Stimulated activated CD4-positive, alpha-beta T cell treated with anti-CD3 and anti-CD28 coated beads, Interleukin-12 subunit alpha, Interleukin-12 subunit beta, amount 100 ng/mL, for 4 hours (primary cell): Measurements from ENCODE around the gene CCDC88C.
"Not testable (repeated sequence)": the region's sequence is repeated elsewhere in the genome, so short reads cannot be mapped to it uniquely, and the experiment has no call there.

Experiments used
- DNase-seq: peaks from one replicate; pipeline ENCODE4 v3.0.0-alpha.2; 2020

Gene CCDC88C, protein sequence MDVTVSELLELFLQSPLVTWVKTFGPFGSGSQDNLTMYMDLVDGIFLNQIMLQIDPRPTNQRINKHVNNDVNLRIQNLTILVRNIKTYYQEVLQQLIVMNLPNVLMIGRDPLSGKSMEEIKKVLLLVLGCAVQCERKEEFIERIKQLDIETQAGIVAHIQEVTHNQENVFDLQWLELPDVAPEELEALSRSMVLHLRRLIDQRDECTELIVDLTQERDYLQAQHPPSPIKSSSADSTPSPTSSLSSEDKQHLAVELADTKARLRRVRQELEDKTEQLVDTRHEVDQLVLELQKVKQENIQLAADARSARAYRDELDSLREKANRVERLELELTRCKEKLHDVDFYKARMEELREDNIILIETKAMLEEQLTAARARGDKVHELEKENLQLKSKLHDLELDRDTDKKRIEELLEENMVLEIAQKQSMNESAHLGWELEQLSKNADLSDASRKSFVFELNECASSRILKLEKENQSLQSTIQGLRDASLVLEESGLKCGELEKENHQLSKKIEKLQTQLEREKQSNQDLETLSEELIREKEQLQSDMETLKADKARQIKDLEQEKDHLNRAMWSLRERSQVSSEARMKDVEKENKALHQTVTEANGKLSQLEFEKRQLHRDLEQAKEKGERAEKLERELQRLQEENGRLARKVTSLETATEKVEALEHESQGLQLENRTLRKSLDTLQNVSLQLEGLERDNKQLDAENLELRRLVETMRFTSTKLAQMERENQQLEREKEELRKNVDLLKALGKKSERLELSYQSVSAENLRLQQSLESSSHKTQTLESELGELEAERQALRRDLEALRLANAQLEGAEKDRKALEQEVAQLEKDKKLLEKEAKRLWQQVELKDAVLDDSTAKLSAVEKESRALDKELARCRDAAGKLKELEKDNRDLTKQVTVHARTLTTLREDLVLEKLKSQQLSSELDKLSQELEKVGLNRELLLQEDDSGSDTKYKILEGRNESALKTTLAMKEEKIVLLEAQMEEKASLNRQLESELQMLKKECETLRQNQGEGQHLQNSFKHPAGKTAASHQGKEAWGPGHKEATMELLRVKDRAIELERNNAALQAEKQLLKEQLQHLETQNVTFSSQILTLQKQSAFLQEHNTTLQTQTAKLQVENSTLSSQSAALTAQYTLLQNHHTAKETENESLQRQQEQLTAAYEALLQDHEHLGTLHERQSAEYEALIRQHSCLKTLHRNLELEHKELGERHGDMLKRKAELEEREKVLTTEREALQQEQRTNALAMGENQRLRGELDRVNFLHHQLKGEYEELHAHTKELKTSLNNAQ (N-terminal part only)

DNA sequence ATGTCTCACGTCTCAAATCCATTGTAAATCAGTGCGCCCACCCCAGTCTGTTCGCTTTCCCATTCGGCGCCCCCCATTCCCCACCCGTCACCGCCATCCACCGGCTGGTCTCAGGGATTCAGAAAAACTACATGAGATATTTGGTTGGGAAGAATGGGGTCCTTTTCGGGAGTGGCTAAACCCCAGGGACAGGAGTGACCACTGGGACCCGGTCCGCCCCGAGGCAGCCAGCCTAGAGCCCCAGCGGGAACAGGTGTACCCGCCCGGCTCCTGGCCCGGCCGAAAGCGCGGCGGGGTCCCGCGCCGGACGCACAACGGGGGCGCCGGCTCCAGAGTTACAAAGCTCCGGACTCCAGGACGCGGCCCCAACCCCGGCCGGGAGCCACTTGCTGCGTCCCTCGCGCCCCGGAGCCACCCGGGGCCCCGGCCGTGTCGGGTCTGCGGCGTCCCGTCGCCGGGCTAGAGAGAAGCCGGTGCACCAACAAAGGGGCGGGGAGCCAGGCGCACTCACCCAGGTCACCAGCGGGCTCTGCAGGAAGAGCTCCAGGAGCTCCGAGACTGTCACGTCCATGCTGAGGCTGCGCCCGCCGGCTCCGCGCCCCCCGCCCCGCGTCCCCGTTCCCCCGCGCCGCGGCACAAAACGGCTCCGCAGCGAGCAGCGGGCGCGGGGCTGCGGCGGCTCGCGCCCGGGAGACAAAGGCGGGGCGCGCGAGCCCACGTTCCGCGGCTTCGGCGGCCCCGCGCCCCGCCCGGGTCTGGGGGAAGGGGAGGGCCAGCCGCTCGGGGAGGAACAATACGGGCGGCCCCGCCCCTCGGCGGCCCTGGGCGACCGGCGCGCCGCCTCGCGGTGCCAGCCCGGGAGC, at the start of gene CCDC88C:
CCDC88C (minus strand) TSS at position 701 of the 863 bp plus-strand sequence; CDS start at position 571, 130 bp downstream.
- DNase-seq = peak; percentile 78

DNA sequence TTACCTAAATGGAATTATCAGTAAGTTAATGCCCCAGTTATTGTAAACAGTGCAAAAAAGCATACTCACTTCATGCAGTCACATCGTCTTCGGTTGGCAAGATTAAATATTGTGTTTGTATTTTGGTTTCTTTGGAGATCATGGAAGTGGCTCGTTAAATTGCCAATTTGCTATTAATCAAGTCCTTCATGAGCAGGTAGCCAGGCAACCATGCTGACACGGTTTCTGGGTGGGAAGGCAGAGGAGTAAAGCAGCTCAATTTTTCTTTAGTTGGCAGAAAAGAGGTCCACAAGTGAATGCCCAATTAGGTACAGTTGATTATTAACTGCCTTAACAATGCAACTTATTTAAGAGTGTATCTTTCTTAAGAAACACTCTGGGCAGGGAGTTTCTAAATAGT, 48.6 kb upstream of the CCDC88C start:
- no peak for DNase-seq

DNA sequence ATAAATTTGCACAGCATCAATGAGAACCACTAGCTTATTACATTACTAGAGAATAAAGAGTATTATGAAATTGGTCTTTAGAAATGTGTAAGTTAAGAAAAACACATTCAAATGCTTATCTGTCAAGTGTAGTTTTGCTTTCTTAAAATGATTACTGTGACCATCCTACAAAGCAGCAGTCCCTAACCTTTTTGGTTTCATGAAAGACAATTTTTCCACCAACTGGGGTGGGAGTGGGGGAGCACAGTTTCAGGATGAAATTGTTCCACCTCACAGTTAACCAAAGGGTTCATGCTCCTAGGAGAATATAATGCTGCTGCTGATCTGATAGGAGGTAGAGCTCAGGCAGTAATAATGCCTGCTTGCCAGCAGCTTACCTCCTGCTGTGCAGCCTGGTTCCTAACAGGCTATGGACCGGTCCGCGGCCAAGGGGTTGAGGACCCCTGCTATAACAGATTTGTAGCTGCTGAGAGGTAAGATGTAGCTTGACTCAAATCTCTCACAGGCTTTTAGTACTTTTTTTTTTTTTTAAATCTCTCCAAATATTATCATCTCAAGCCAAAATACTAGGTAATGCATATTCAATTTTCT, 47.1 kb upstream of the CCDC88C start:
- no peak for DNase-seq

DNA sequence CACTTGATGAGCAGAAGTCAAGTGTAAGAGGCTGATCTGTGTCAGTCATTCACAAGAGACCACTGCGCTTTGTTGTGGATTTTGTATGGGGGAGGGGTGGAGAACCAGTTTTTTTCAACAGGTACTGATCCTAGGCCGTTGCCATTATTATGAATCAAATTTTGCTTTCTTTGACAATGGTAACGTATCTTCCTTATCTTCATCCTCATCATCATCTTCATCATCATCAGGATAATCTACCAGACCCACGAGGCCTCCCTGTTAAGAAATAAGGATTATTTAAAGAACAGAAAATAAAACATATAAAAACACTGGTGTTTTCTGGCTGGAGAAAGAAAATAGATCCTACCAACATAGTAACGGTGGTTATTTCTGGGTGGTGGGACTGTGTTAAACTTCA, 41.0 kb upstream of the CCDC88C start:
- DNase-seq = no peak

DNA sequence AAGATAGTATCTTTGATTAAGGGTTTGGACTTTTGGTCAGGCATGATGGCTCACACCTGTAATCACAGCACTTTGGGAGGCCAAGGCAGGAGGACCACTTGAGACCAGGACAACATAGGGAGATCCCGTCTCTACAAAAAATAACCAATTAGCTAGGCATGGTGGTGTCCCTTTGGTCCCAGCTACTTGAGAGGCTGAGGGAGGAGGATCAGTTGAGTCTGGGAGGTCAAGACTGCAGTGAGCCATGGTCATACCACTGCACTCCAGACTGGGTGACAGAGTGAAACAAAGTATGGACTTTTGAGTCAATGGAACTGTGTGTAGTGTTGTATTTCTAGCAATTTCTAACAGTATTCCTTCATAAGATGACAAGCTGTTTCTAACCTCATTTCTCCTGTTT, 38.7 kb upstream of the CCDC88C start:
- DNase-seq = no peak

DNA sequence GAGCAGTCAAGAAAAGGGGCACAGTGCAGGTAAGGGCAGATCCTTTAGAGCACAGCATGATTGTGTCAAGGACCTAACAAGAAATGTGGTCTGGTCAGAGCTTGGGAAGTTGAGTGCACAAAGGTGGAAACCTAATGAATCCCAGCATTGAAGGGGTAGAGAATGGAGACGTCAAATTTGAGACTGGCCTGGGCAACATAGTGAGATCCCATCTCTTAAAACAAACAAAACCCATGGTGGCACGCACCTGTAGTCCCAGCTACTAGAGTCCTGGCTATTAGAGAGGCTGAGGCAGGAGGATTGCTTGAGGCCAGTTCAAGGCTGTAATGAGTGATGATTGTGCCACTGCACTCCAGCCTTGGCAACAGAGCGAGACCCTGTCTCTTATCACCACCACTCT, 37.0 kb upstream of the CCDC88C start:
- DNase-seq = no peak

DNA sequence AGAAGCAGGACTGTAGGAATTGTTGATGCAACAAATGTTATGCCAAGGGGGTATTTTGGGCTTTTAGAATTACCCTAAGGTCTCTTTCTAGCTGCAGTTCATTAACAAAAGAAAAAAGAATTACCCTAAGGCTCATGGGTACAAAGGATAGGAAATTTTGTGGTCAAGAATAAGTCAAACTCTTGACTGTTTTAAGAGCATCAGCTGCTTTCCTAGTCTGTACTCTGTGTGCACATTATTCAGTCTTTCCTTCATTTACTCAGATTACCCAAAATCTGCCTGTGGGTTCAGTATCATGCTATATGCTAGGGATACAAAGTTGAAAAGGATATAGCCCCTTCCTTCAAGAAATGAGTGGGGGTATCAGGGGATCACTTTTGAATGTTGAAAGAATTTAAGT, 36.5 kb upstream of the CCDC88C start:
- DNase-seq = no peak

DNA sequence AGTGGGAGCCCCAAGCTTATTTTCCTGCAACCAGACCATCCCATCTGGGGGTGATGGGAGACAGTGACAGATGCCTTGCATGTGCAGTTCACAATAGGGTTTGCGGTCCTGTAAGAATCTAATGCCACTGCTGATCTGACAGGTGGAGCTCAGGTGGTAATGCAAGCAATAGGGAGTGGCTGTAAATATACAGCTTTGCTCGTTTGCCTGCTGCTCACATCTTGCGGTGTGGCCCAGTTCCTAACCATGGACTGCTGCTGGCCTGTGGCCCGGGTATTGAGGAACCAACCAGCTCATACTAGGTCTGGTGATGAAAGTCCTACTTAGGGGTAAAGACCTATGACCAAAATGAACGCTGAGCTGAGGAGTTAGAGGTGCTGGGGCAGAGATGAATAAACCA, 36.1 kb upstream of the CCDC88C start:
- DNase-seq = no peak

DNA sequence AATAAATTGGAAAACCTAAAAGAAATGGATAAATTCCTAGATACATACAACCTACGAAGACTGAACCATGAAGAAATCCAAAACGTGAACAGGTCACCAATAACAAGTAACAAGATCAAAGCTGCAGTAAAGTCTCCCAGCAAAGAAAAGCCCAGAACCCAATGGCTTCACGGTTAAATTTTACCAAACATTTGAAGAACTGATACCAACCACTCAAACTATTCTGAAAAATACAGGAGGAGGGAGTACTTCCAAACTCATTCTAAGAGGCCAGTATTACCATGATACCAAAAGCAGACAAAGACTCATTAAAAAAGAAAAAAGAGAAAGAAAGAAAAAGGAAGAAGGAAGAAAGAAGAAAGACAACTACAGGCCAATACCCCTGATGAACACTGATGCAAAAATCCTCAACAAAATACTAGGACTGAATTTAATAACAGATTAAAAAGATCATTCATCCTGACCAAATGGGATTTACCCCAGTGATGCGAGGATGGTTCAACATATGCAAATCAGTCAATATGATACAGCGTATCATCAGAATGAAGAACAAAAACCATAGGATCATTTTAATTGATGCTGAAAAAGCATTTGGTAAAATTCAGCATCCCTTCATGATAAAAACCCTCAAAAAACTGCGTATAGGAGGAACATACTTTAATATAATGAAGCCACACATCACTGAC, 26.9 kb upstream of the CCDC88C start:
- DNase-seq = no peak

DNA sequence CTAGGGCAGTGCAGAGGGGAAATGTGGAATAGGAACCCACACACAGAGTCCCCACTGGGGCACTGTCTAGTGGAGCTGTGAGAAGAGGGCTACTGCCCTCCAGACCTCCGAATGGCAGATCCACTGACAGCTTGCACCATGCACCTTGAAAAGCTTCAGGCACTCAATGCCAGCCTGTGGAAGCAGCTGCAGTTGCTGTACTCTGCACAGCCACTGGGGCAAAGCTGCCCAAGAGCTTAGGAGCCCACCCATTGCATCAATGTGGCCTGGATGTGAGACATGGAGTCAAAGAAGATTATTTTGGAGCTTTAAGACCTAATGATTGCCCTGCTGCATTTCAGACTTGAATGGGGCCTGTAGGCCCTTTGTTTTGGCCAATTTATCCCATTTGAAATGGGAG, 21.7 kb upstream of the CCDC88C start:
- DNase-seq = no peak

DNA sequence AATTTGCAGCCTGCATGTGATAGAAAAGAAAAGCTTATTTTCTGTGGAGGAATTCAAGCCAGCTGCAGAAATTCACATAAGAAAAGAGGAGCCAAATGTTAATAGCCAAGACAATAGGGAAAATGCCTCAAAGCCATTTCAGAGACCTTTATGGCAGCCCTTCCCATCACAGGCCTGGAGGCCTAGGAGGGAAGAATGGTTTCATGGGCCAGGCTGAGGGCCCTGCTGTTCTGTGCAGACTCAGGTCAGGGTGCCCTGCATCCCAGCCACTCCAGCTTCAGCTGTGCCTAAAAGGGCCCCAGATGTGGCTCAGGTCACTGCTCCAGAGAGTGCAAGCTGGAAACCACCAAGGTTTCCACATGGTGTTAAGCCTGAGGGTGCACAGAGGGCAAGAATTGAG, 21.2 kb upstream of the CCDC88C start:
- no peak for DNase-seq

DNA sequence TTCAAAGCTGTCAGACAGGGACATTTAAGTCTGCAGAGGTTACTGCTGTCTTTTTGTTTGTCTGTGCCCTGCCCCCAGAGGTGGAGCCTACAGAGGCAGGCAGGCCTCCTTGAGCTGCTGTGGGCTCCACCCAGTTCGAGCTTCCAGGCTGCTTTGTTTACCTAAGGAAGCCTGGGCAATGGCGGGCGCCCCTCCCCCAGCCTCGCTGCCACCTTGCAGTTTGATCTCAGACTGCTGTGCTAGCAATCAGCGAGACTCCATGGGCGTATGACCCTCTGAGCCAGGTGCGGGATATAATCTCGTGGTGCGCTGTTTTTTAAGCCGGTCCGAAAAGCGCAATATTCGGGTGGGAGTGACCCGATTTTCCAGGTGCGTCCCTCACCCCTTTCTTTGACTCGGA, 18.6 kb upstream of the CCDC88C start:
- not testable (repeated sequence) for DNase-seq

DNA sequence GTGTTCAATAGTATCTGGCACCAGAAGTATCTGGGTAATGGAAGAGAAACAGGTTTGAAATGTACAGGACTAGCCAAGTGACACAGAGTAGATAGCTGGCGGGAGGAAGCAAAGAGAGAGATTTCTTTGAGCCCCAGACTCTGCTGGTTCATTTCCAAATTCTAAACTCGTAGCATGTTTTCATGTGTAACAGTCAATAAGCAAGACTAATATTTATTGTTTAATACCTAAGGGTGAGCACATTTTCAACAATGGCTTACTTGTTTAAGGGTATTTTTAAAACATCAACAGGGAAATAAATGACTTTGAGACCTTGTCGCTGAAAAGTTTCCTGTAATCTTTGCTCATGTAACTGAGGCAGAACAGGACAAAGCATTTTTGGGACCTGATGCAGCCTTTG, 11.8 kb upstream of the CCDC88C start:
- no peak for DNase-seq

DNA sequence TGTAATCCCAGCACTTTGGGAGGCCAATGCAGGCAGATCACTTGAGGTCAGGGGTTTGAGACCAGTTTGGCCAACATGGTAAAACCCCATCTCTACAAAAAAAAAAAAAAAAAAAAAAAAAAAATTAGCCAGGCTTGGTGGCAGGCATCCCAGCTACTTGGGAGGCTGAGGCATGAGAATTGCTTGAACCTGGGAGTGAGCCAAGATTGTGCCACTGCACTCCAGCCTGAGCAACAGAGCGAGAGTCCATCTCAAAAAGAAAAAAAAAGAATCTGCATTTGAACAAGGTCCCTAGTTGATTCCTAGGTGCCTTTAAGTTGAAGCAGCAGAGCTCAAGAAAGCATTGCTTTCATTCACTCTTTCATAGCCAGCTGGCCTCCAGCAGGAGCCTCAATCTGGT, 11.3 kb upstream of the CCDC88C start:
- not testable (repeated sequence) for DNase-seq

DNA sequence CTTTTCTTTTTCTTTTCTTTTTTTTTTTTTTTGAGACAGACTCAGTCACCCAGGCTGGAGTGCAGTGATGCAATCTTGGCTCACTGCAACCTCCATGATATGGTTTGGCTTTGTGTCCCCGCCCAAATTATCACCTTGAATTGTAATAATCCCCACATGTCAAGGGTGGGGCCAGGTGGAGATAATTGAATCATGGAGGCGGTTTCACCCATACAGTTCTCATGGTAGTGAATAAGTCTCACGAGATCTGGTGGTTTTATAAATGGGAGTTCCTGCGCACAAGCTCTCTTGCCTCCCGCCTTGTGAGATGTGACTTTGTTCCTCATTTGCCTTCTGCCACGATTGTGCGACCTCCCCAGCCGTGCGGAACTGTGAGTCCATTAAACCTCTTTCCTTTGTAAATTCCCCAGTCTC, 7.9 kb upstream of the CCDC88C start:
- not testable (repeated sequence) for DNase-seq

DNA sequence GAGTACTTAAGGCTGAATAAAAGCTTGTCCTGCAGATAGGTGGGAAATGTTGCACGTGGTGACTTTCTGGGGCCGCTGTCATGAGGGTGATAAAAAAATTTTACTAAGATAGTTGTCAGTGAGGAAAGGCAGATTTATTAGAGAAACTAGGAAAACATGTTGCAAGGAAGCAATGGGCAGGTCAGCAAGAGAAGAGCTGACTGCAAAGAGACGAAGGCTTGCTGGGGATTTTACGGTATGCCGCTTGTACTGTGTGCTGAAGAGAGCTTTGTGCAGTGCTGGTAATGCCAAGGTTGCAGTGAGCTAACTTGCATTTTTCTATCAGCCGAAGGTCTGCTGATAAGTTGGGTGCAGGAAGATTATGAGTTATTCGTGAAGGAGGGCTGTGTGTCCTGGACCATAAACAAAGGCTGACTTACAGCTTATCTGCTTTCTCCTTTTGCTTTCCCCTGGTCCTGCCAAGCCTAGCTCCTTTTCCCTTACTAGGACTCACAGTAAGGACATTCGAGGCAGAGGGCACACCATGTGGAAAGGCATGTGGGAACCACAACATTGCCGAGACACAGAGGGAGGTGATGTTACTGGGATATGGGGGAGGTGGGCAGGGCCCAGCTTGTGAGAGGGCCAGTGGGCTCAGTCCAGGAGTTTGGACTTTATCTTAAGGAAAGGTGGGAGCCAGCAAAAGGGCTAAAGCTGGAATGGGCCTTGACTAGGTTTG, 7.4 kb upstream of the CCDC88C start:
- DNase-seq = no peak

DNA sequence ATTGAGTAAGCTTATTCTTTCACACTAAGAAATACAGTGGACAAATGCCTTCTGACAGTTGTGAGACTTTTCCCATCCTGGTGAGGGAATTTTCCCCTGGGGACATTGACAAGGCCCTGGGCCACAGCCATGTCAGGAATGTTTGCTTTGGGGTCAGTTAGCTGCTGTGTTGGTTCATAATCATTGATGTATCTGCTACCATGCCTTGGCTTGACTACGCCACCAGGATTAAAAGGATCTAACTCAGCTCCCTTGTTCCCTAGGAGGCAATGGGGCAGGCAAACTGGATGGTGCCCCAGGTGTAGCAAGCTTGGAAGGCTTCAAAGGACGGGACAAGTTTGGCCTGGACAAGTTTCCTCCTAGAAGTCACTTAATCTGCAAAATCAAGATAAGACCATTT, 3.1 kb upstream of the CCDC88C start:
- no peak for DNase-seq

DNA sequence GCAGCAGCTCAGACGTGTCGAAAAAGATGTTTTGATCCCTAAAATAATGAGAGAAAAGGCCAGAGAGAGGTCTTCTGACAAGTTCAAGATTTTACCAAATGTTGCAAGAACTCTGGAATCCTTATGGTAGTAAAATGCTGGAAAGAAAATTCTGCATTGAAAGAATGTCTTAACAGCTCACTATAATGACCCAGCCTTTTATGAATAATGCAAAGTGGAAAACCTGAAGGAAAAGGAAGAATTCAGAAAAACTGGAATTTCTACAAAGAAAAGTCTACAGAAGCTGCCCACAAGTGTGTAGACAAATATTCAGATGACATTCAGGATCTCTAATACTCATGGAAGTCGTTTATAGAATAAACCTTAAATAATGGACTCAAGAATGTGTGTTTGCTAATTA, 1.8 kb upstream of the CCDC88C start:
- no peak for DNase-seq

DNA sequence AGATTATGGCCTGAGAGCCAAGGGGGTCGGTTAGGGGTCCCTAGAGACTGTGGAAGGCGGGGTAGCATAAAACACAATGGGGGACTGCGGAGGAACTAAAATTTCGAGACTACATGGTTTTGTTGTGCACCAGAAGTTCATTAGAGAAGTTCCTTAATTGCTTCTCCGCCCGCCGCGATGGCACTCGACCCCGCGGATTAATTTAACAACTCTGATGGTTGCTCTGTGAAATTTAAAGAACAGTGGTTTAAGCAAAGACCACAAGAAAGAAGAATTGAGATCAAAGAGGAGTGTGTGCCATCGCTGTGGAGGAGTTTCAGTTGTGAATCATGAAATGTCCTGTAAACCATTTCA, 1.4 kb upstream of the CCDC88C start:
- DNase-seq = no peak

DNA sequence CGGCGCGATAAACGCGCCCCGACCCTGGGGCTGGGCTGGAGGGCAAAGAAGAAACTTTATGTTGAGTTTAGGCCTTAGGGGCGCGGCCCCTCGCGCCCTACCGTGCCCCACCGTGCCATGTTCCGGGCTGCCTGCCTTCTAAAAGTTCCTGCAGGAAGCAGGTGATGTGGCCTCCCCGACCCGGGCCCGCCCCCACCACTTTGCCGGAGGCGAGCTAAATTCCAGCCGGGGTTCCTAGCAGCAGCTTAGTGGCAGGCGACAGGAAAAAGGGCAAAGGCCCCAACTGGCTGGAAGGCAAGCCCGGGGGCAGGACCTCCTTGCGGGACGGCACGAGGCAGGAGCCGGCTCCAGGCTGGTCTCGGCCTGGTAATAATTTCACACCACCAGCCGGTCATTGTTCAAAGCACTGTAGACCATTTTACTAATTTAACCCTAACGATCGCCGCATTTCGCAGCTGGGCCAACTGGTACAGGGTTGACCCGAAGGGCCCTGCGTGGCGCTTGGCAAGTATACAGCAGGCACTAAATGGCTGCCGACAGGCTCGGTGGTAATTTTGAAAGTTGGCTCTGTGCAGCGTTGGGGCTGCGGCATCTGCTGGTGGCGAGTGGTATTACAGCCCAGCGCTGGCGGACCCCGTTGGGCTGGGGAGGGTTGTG, 895 bp upstream of the CCDC88C start:
- DNase-seq = peak; percentile 80
